Right atrium auricular region (tissue), 2 donors: ENCODE data around the gene CSMD2. TPM values are rescaled to one million over a fixed set of nuclear protein-coding genes. Genes with fewer than 3 reads are reported as not detected.

Experiments used
- DNase-seq: peaks from one replicate; pipeline ENCODE4 v3.0.0-alpha.2; 2019; ENCODE audit warnings: low spot score
- H3K27ac ChIP-seq, 2 donors: fragments of 200-600 bp; sonication (generic); 1 replicate in 1 of 2; 2 replicates in 1 of 2; pipeline ENCODE4 v1.5.1; 2016 to 2019
- H3K27me3 ChIP-seq, 2 donors: fragments of 200-600 bp; sonication (generic); one replicate each; pipeline versions ENCODE4 v1.5.1 to v1.6.0; 2017 to 2019
- H3K36me3 ChIP-seq: fragments of 200-600 bp; sonication (generic); one replicate; pipeline ENCODE4 v1.5.1; 2016
- H3K4me1 ChIP-seq, 2 donors: fragments of 200-600 bp; sonication (generic); one replicate each; pipeline versions ENCODE4 v1.5.1 to v1.6.0; 2017 to 2019
- H3K4me3 ChIP-seq, 2 donors: fragments of 200-600 bp; sonication (generic); 1 replicate in 1 of 2; 2 replicates in 1 of 2; pipeline ENCODE4 v1.5.1; 2017 to 2019; ENCODE audit warnings: mild to moderate bottlenecking in 1 of 2, moderate library complexity in 1 of 2
- H3K9me3 ChIP-seq, 2 donors: fragments of 200-600 bp; sonication (generic); one replicate each; pipeline ENCODE4 v1.5.1; 2019
- total RNA-seq, 2 donors: library from RNA; depleted of rRNA; stranded (reverse); fragments of >200 nt; gene quantifications; one replicate each; pipeline ENCODE4 v1.1.0, GENCODE V29; 2016
- TF ChIP-seq, protein P1 (sequence below), 2 donors: fragments of 200-600 bp; sonication (generic); IDR thresholded peaks; one replicate each; pipeline ENCODE4 v1.5.1; 2019; ENCODE audit warnings: antibody characterized with exemption in 2 of 2

CSMD2 gene
- total RNA-seq, 2 donors from 2014 or later = 0.39 to 0.44 TPM

- Histone ChIP-seq H3K4me3 (no peak overlapping the region), H3K27ac (no peak overlapping the region), H3K4me1 (peaks cover 0 to 14% of the 10 kb centered on the region in 2 donors), H3K36me3 (no peaks in the 10 kb centered on the region), H3K27me3 (no peaks in the 10 kb centered on the region), H3K9me3 (no peaks in the 10 kb centered on the region)
- DNase-seq = no peak
- TF ChIP-seq, protein P1, sequence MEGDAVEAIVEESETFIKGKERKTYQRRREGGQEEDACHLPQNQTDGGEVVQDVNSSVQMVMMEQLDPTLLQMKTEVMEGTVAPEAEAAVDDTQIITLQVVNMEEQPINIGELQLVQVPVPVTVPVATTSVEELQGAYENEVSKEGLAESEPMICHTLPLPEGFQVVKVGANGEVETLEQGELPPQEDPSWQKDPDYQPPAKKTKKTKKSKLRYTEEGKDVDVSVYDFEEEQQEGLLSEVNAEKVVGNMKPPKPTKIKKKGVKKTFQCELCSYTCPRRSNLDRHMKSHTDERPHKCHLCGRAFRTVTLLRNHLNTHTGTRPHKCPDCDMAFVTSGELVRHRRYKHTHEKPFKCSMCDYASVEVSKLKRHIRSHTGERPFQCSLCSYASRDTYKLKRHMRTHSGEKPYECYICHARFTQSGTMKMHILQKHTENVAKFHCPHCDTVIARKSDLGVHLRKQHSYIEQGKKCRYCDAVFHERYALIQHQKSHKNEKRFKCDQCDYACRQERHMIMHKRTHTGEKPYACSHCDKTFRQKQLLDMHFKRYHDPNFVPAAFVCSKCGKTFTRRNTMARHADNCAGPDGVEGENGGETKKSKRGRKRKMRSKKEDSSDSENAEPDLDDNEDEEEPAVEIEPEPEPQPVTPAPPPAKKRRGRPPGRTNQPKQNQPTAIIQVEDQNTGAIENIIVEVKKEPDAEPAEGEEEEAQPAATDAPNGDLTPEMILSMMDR (IDR thresholded peaks at IDR 0.05) = no peak
Measured at GRCh38 chr1:34065498-34065897, 99.5 kb downstream of the CSMD2 start.

DNA sequence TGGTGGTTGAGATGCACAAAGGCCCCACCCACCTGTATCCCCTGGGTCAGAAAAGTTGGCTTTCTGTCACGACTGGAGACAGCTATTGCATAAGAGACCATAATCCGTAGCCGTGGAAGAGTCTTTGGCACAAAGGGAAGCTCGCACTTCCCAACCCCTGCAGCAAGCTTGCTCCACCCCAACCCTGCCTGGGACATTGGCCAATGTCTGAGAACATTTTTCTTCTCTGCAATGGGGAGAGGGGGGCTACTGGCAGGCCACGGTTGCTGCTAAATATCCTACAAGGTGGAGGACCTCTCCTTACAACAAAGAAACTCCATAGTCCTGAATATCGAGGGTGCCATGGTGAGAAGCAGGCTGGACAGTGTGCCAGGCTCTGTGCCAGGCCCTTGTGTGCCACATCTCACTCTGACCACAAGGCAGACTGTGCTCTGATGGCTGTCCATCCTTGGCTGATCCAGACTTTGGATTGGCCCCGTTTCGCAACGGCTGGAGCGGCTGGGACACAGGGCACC, 104.1 kb downstream of the CSMD2 start:
- Histone ChIP-seq H3K4me1 (peaks cover 0 to 37% of the 10 kb centered on the region in 2 donors), H3K27ac (no peak overlapping the region), H3K4me3 (no peak overlapping the region), H3K9me3 (no peaks in the 10 kb centered on the region), H3K36me3 (no peaks in the 10 kb centered on the region), H3K27me3 (no peaks in the 10 kb centered on the region)
- TF ChIP-seq, protein P1 (IDR thresholded peaks at IDR 0.05) = no peak
- DNase-seq = no peak

GRCh38 chr1:34060187-34060730, 104.8 kb downstream of the CSMD2 start:
- Histone ChIP-seq H3K27ac (no peak overlapping the region), H3K9me3 (no peaks in the 10 kb centered on the region), H3K36me3 (no peaks in the 10 kb centered on the region), H3K4me3 (no peak overlapping the region), H3K4me1 (peaks cover 0 to 37% of the 10 kb centered on the region in 2 donors), H3K27me3 (no peaks in the 10 kb centered on the region)
- DNase-seq = no peak
- TF ChIP-seq, protein P1 (IDR thresholded peaks at IDR 0.05) = no peak

DNA sequence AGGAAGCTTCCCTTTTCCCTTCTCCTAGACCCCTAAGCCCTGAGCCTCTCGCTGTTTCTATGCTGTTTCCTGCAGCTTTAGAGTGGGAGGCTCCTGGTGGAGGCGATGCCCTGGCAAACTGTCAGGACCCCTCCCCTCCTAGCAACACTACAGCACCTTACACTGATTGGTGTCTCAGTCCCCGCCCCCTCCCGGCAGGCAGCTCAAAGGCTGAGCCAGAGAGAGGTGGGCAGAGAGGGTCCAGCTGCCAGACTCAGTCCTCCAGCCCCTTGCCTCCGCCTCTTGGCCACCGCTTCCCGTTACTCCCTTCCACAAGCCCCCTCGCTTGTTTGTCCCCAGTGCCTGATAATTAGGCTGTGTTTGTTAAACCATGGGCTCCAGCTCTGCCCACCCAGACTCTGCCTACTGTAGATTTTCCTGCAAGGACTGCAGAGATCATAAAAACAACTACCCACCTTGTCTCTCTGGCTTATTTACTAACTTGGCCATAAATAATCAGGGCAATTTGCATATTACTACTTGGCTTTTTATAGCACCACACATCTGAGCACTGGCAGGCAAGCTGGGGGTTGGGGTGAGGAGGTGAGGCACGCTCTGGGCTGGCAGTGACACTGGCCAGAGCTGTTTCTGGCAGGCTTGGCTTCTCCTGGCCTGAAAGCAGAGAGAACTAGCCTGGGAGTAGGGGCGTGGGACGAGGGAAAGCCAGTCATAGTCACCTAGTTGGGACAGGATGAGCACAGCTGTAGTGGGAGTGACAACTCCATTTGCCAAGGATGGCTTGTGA, 107.5 kb downstream of the CSMD2 start:
- no peaks in the 10 kb centered on the region for H3K9me3 ChIP-seq
- no peaks in the 10 kb centered on the region for H3K36me3 ChIP-seq
- H3K27me3 ChIP-seq = no peaks in the 10 kb centered on the region
- peaks cover 0 to 37% of the 10 kb centered on the region in 2 donors for H3K4me1 ChIP-seq
- H3K4me3 ChIP-seq = no peak overlapping the region
- DNase-seq = no peak
- H3K27ac ChIP-seq = peak overlapping the region; percentile 67
- TF ChIP-seq, protein P1 (IDR thresholded peaks at IDR 0.05) = no peak

DNA sequence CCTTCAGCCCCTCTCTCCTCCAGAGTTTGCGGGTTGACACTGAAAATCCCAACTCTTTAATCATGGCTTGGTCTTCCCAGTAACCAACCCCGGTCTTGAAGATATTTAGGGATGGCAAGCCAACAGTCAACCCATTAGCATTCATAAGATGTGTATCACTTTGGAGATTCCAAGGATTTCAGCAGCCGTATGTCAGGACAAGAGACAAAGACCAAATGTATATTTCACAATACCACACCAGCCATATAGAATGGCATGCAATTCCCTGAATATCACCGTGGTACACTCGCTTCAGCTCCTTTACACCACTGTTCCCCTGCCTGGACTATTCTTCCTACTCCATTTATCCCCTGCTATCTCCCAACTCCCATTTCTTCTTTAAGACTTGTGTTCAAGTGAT, 109.2 kb downstream of the CSMD2 start:
- no peak overlapping the region for H3K4me3 ChIP-seq
- no peaks in the 10 kb centered on the region for H3K36me3 ChIP-seq
- peaks cover 0 to 26% of the 10 kb centered on the region in 2 donors for H3K4me1 ChIP-seq
- no peaks in the 10 kb centered on the region for H3K27me3 ChIP-seq
- TF ChIP-seq, protein P1 (IDR thresholded peaks at IDR 0.05) = no peak
- no peak for DNase-seq
- no peaks in the 10 kb centered on the region for H3K9me3 ChIP-seq
- H3K27ac ChIP-seq = no peak overlapping the region
